Kidney glomerular epithelial cell (primary cell): ENCODE data around the gene EFHB.
"Not testable (repeated sequence)": the region's sequence is repeated elsewhere in the genome, so short reads cannot be mapped to it uniquely, and the experiment has no call there.

Experiments used
- DNase-seq: peaks from one replicate; lab custom pipeline; 2025; lab: John Stamatoyannopoulos, UW

Gene EFHB

GRCh38 chr3:19934098-19934566 is at the start of gene EFHB:
TSS of gene EFHB (minus strand) at chr3:19934217. CDS start at chr3:19934018, 199 bp downstream.
- DNase-seq: peak; percentile 7

- DNase-seq: no peak
Observed at GRCh38 chr3:19972054-19972453, 38.0 kb upstream of the EFHB start.

GRCh38 chr3:19970327-19970726 is 36.3 kb upstream of the EFHB start:
- DNase-seq: no peak

- DNase-seq: no peak
Observed at GRCh38 chr3:19967812-19968211, 33.8 kb upstream of the EFHB start.

GRCh38 chr3:19967208-19967607 is 33.2 kb upstream of the EFHB start:
- DNase-seq: no peak

- no peak for DNase-seq
Observed at GRCh38 chr3:19961960-19962359, 27.9 kb upstream of the EFHB start.

- DNase-seq: no peak
Observed at GRCh38 chr3:19960696-19961095, 26.7 kb upstream of the EFHB start.

- no peak for DNase-seq
Observed at GRCh38 chr3:19959505-19959904, 25.5 kb upstream of the EFHB start.

- not testable (repeated sequence) for DNase-seq
Observed at GRCh38 chr3:19957354-19957753, 23.3 kb upstream of the EFHB start.

- DNase-seq: no peak
Observed at GRCh38 chr3:19954676-19955075, 20.7 kb upstream of the EFHB start.

GRCh38 chr3:19950316-19950715 is 16.3 kb upstream of the EFHB start:
- no peak for DNase-seq

GRCh38 chr3:19948226-19948591 is 14.2 kb upstream of the EFHB start:
- no peak for DNase-seq

GRCh38 chr3:19947549-19948225 is 13.7 kb upstream of the EFHB start:
- DNase-seq: peak; percentile 28

- peak; percentile 97 for DNase-seq
Observed at GRCh38 chr3:19946832-19947548, 13.0 kb upstream of the EFHB start, which contains the start of gene RAB5A. TSS of gene RAB5A (plus strand) at chr3:19947097. CDS start at chr3:19950899, 3,802 bp downstream.

- DNase-seq: no peak
Observed at GRCh38 chr3:19945969-19946831, 12.2 kb upstream of the EFHB start.

GRCh38 chr3:19945534-19945933 is 11.5 kb upstream of the EFHB start:
- no peak for DNase-seq

- no peak for DNase-seq
Observed at GRCh38 chr3:19940643-19941042, 6.6 kb upstream of the EFHB start.

- no peak for DNase-seq
Observed at GRCh38 chr3:19938295-19938627, 4.2 kb upstream of the EFHB start.

- DNase-seq: peak; percentile 55
Observed at GRCh38 chr3:19937459-19938294, 3.7 kb upstream of the EFHB start.

- no peak for DNase-seq
Observed at GRCh38 chr3:19932422-19932821, 1.6 kb downstream of the EFHB start.

- DNase-seq: no peak
Observed at GRCh38 chr3:19931767-19932188, 2.2 kb downstream of the EFHB start.
